Suprapubic skin (tissue), 4 donors: Measurements from ENCODE around the gene OTOG.

Source experiments
- EP300 ChIP-seq: sonication (generic); formaldehyde crosslinking; IDR thresholded peaks from one replicate; pipeline ENCODE4 v1.6.1; 2017; ENCODE audit warnings: antibody characterized with exemption
- POLR2A ChIP-seq, 2 donors: fragments of 450-650 bp; IDR thresholded peaks; one replicate each; pipeline ENCODE4 v1.6.1; 2017; ENCODE audit warnings: antibody characterized with exemption in 2 of 2, mild to moderate bottlenecking in 2 of 2, moderate library complexity in 2 of 2
- POLR2AphosphoS5 ChIP-seq, 3 donors: sonication (generic); formaldehyde crosslinking; IDR thresholded peaks; one replicate each; pipeline ENCODE4 v1.6.1; 2017; ENCODE audit warnings: antibody characterized with exemption in 3 of 3
- TF ChIP-seq, protein P1 (sequence below), 2 donors: fragments of 200-600 bp in 1 of 2; fragments of 450-650 bp in 1 of 2; sonication (generic) in 1 of 2; IDR thresholded peaks; one replicate each; pipeline ENCODE4 v1.5.1; 2016 to 2019; ENCODE audit warnings: antibody characterized with exemption in 2 of 2, mild to moderate bottlenecking in 1 of 2, moderate library complexity in 1 of 2

DNA sequence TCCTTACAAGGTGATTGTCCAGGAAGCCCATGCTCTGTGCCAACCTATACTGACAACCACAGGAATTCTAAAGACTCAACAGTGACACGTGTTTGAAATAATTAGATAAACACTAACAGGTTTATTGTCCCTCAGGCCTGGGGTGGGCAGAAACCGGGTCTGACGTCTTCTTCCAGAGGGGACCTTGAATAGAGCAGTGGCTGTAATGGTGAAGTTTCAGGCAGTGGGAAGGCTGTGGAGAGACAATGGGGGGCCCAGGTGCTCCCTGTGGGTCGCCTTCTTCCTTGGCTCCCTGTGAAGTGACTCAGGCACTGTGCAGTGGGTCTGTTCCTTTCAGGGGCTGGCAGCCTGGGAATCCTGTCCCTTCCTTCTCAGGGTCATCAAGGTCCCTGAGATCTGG is 54.6 kb downstream of the OTOG start:
- TF ChIP-seq, protein P1, sequence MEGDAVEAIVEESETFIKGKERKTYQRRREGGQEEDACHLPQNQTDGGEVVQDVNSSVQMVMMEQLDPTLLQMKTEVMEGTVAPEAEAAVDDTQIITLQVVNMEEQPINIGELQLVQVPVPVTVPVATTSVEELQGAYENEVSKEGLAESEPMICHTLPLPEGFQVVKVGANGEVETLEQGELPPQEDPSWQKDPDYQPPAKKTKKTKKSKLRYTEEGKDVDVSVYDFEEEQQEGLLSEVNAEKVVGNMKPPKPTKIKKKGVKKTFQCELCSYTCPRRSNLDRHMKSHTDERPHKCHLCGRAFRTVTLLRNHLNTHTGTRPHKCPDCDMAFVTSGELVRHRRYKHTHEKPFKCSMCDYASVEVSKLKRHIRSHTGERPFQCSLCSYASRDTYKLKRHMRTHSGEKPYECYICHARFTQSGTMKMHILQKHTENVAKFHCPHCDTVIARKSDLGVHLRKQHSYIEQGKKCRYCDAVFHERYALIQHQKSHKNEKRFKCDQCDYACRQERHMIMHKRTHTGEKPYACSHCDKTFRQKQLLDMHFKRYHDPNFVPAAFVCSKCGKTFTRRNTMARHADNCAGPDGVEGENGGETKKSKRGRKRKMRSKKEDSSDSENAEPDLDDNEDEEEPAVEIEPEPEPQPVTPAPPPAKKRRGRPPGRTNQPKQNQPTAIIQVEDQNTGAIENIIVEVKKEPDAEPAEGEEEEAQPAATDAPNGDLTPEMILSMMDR (IDR thresholded peaks at IDR 0.05) = no peak
- TF ChIP-seq POLR2AphosphoS5 (IDR thresholded peaks at IDR 0.05) (no peak), POLR2A (IDR thresholded peaks at IDR 0.05) (no peak), EP300 (no peak)
